Measurements from ENCODE around the gene KIF11.
A peak's percentile ranks its signal among the peaks of the same experiment; 100 is the strongest.
"Not testable (repeated sequence)": the region's sequence is repeated elsewhere in the genome, so short reads cannot be mapped to it uniquely, and the experiment has no call there.

Gene KIF11

GRCh38 chr10:92559046-92559445, 33.9 kb upstream of the KIF11 start:
- H3K4me3 ChIP-seq (ENCODE audit: low read length) = no peak overlapping the region
- no peak for DNase-seq (ENCODE audit: low read depth)
- no peak for TF ChIP-seq CTCF (conservative IDR thresholded peaks at IDR 0.05; ENCODE audit: low read length)

- no peak overlapping the region for H3K4me3 ChIP-seq (ENCODE audit: low read length)
- no peak for TF ChIP-seq CTCF (conservative IDR thresholded peaks at IDR 0.05; ENCODE audit: low read length)
- DNase-seq (ENCODE audit: low read depth) = no peak
Observed at GRCh38 chr10:92562424-92562823, 30.5 kb upstream of the KIF11 start.

- TF ChIP-seq CTCF (conservative IDR thresholded peaks at IDR 0.05; ENCODE audit: low read length) = no peak
- H3K4me3 ChIP-seq (ENCODE audit: low read length) = no peak overlapping the region
- DNase-seq (ENCODE audit: low read depth) = peak; percentile 52
Observed at GRCh38 chr10:92567952-92568600, 24.9 kb upstream of the KIF11 start.

- no peak for DNase-seq (ENCODE audit: low read depth)
- TF ChIP-seq CTCF (conservative IDR thresholded peaks at IDR 0.05; ENCODE audit: low read length) = no peak
- H3K4me3 ChIP-seq (ENCODE audit: low read length) = no peak overlapping the region
Observed at GRCh38 chr10:92569071-92569470, 23.9 kb upstream of the KIF11 start.

GRCh38 chr10:92569663-92570062, 23.3 kb upstream of the KIF11 start:
- H3K4me3 ChIP-seq (ENCODE audit: low read length); DNase-seq (ENCODE audit: low read depth): not testable (repeated sequence)

GRCh38 chr10:92571649-92572048, 21.3 kb upstream of the KIF11 start:
- no peak overlapping the region for H3K4me3 ChIP-seq (ENCODE audit: low read length)
- DNase-seq (ENCODE audit: low read depth) = peak; percentile 46
- TF ChIP-seq CTCF (conservative IDR thresholded peaks at IDR 0.05; ENCODE audit: low read length) = no peak

- peak overlapping the region; percentile 92 for H3K4me3 ChIP-seq (ENCODE audit: low read length)
- no peak for DNase-seq (ENCODE audit: low read depth)
- no peak for TF ChIP-seq CTCF (conservative IDR thresholded peaks at IDR 0.05; ENCODE audit: low read length)
Observed at GRCh38 chr10:92572362-92573090, 20.4 kb upstream of the KIF11 start.
